WTC11 (cell line): ENCODE data around the gene MZT2B. TPM values are rescaled to one million over a fixed set of nuclear protein-coding genes. Genes with fewer than 3 reads are reported as not detected.
"Not testable (repeated sequence)": the region's sequence is repeated elsewhere in the genome, so short reads cannot be mapped to it uniquely, and the experiment has no call there.

ENCODE experiments used
- ATAC-seq: fragments of 200-7000 bp; cut with Tn5 transposase; 2 replicates; pipeline ENCODE4 v1.10.0; 2021; ENCODE audit warnings: mild to moderate bottlenecking, moderate library complexity
- CTCF ChIA-PET: fragments of 300-600 bp; sonication (Branson Sonifier 250); formaldehyde crosslinking; loops from one replicate; lab custom pipeline; 2021; ENCODE audit warnings: antibody characterized with exemption; lab: Charles Lee
- POLR2A ChIA-PET: fragments of 350-600 bp; sonication (Branson Sonifier 250); formaldehyde crosslinking; loops from one replicate; lab custom pipeline; 2021; ENCODE audit warnings: antibody characterized with exemption; lab: Charles Lee
- DNase-seq: peaks from one replicate; pipeline ENCODE4 v3.0.0; 2021; ENCODE audit warnings: low spot score
- H3K27ac Mint-ChIP-seq: 2 replicates; pipeline ENCODE4 v1.8.0; 2021; ENCODE audit warnings: mixed read lengths
- H3K27me3 Mint-ChIP-seq: 2 replicates; pipeline ENCODE4 v1.8.0; 2021; ENCODE audit warnings: low read depth, mild to moderate bottlenecking, moderate library complexity, mixed read lengths
- H3K36me3 Mint-ChIP-seq: 2 replicates; pipeline ENCODE4 v1.8.0; 2021; ENCODE audit warnings: mixed read lengths
- H3K4me1 Mint-ChIP-seq: 2 replicates; pipeline ENCODE4 v1.8.0; 2022; ENCODE audit warnings: mixed read lengths
- H3K4me3 Mint-ChIP-seq: 2 replicates; pipeline ENCODE4 v1.8.0; 2021; ENCODE audit warnings: mild to moderate bottlenecking, moderate library complexity, mixed read lengths
- H3K9me3 Mint-ChIP-seq: 2 replicates; pipeline ENCODE4 v1.8.0; 2021; ENCODE audit warnings: mixed read lengths
- CREM ChIP-seq: sonication (generic); formaldehyde crosslinking; IDR thresholded peaks from 2 replicates; pipeline ENCODE4 v1.8.1; 2022; ENCODE audit warnings: mild to moderate bottlenecking, missing genetic modification reagents, moderate library complexity
- MXD4 ChIP-seq: fragments of 250-450 bp; sonication (Bioruptor Pico); IDR thresholded peaks from 2 replicates; pipeline ENCODE4 v1.8.0; 2021; ENCODE audit warnings: mild to moderate bottlenecking, moderate library complexity, borderline replicate concordance
- MYBL2 ChIP-seq: sonication (generic); formaldehyde crosslinking; IDR thresholded peaks from 2 replicates; pipeline ENCODE4 v1.8.1; 2023; ENCODE audit warnings: mild to moderate bottlenecking, moderate library complexity, missing genetic modification reagents
- NR1H2 ChIP-seq: sonication (generic); formaldehyde crosslinking; IDR thresholded peaks from 2 replicates; pipeline ENCODE4 v1.9.0; 2021; ENCODE audit warnings: mild to moderate bottlenecking, moderate library complexity, missing genetic modification reagents
- ZBTB21 ChIP-seq: sonication (generic); formaldehyde crosslinking; IDR thresholded peaks from 2 replicates; pipeline ENCODE4 v1.8.1; 2023; ENCODE audit warnings: mild to moderate bottlenecking, missing genetic modification reagents, borderline replicate concordance
- ZMAT4 ChIP-seq: fragments of 250-450 bp; sonication (Bioruptor Pico); IDR thresholded peaks from 2 replicates; pipeline ENCODE4 v1.9.0; 2021; ENCODE audit warnings: mild to moderate bottlenecking
- ZNF121 ChIP-seq: sonication (generic); formaldehyde crosslinking; IDR thresholded peaks from 2 replicates; pipeline ENCODE4 v1.8.0; 2023; ENCODE audit warnings: missing genetic modification reagents
- ZNF232 ChIP-seq: sonication (generic); formaldehyde crosslinking; IDR thresholded peaks from 2 replicates; pipeline ENCODE4 v1.8.0; 2022; ENCODE audit warnings: mild to moderate bottlenecking, missing genetic modification reagents
- total RNA-seq: library from RNA; stranded (reverse); gene quantifications from 3 replicates; pipeline ENCODE4 v1.2.3, GENCODE V29; 2021
- TF ChIP-seq, protein P1 (sequence below): sonication (generic); formaldehyde crosslinking; IDR thresholded peaks from 2 replicates; pipeline ENCODE4 v1.8.0; 2023; ENCODE audit warnings: mild to moderate bottlenecking, missing genetic modification reagents

The MZT2B gene
- total RNA-seq, 1 experiment from 2014 or later = 183 TPM

- Mint-ChIP-seq H3K27ac (no peak overlapping the region), H3K4me1 (no peaks in the 10 kb centered on the region)
- no peak for DNase-seq
- POLR2A ChIA-PET = interaction anchor here (0.6 kb wide), 1 partner anchor 24 kb away, joined by 7 read pairs; no protein-coding TSS in a partner anchor
- no peak for TF ChIP-seq MXD4
- no peak for TF ChIP-seq ZMAT4 (CRISPR knock-in tag)
- TF ChIP-seq NR1H2 (CRISPR knock-in tag) = no peak
- no peak for TF ChIP-seq ZNF232 (CRISPR knock-in tag)
- TF ChIP-seq, protein P1, sequence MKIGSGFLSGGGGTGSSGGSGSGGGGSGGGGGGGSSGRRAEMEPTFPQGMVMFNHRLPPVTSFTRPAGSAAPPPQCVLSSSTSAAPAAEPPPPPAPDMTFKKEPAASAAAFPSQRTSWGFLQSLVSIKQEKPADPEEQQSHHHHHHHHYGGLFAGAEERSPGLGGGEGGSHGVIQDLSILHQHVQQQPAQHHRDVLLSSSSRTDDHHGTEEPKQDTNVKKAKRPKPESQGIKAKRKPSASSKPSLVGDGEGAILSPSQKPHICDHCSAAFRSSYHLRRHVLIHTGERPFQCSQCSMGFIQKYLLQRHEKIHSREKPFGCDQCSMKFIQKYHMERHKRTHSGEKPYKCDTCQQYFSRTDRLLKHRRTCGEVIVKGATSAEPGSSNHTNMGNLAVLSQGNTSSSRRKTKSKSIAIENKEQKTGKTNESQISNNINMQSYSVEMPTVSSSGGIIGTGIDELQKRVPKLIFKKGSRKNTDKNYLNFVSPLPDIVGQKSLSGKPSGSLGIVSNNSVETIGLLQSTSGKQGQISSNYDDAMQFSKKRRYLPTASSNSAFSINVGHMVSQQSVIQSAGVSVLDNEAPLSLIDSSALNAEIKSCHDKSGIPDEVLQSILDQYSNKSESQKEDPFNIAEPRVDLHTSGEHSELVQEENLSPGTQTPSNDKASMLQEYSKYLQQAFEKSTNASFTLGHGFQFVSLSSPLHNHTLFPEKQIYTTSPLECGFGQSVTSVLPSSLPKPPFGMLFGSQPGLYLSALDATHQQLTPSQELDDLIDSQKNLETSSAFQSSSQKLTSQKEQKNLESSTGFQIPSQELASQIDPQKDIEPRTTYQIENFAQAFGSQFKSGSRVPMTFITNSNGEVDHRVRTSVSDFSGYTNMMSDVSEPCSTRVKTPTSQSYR (CRISPR knock-in tag) = no peak
- no peak for TF ChIP-seq ZBTB21 (CRISPR knock-in tag)
- no peak for TF ChIP-seq MYBL2 (CRISPR knock-in tag)
- TF ChIP-seq CREM (CRISPR knock-in tag) = no peak
- TF ChIP-seq ZNF121 (CRISPR knock-in tag) = no peak
- TF ChIP-seq, all 79 proteins: peak for 0
- CTCF ChIA-PET = no interaction called here
- Mint-ChIP-seq H3K9me3 (no peaks in the 10 kb centered on the region), H3K36me3 (no peaks in the 10 kb centered on the region), H3K27me3 (no peaks in the 10 kb centered on the region), H3K4me3 (no peak overlapping the region)
- ATAC-seq = no peak
Observed at GRCh38 chr2:130190237-130190636, 8.2 kb downstream of the MZT2B start.

GRCh38 chr2:130191319-130191718 is 9.3 kb downstream of the MZT2B start:
- POLR2A ChIA-PET, DNase-seq, H3K4me1 Mint-ChIP-seq, CTCF ChIA-PET, ATAC-seq, H3K9me3 Mint-ChIP-seq, H3K27me3 Mint-ChIP-seq, H3K4me3 Mint-ChIP-seq, H3K27ac Mint-ChIP-seq, H3K36me3 Mint-ChIP-seq: not testable (repeated sequence)

DNA sequence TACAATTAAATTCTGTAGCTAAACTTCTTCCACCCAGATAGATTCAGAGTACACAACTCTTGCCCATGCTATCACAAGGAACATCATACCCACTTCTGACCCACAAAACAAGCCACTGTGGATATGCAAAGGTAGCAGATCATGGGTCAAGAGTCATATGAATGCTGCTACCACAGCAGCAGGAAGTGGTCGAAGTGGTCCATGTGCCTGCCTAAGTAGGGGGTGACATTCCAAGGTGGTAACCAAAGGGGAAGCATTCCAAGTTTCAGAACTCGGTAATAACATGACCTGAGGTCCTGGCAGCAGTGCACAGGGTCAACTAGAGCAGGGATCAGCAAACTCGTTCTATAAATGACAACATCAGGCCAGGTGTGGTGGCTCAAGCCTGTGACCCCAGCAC is 10.4 kb downstream of the MZT2B start:
- H3K9me3 Mint-ChIP-seq, H3K4me3 Mint-ChIP-seq, H3K27ac Mint-ChIP-seq, H3K4me1 Mint-ChIP-seq, DNase-seq, H3K36me3 Mint-ChIP-seq, POLR2A ChIA-PET, H3K27me3 Mint-ChIP-seq, ATAC-seq: not testable (repeated sequence)
- CTCF ChIA-PET = interaction anchor here (0.7 kb wide), 1 partner anchor 140 kb away, joined by 3 read pairs; no protein-coding TSS in a partner anchor

GRCh38 chr2:130193824-130194223 is 11.8 kb downstream of the MZT2B start:
- H3K9me3 Mint-ChIP-seq, ATAC-seq, CTCF ChIA-PET, H3K27me3 Mint-ChIP-seq, H3K27ac Mint-ChIP-seq, DNase-seq, H3K36me3 Mint-ChIP-seq, POLR2A ChIA-PET, H3K4me1 Mint-ChIP-seq, H3K4me3 Mint-ChIP-seq: not testable (repeated sequence)

- CTCF ChIA-PET, H3K36me3 Mint-ChIP-seq, H3K27ac Mint-ChIP-seq, POLR2A ChIA-PET, ATAC-seq, H3K27me3 Mint-ChIP-seq, H3K4me1 Mint-ChIP-seq, DNase-seq, H3K4me3 Mint-ChIP-seq, H3K9me3 Mint-ChIP-seq: not testable (repeated sequence)
Observed at GRCh38 chr2:130195089-130195635, 13.1 kb downstream of the MZT2B start.

GRCh38 chr2:130196052-130196451 is 14.0 kb downstream of the MZT2B start:
- DNase-seq, POLR2A ChIA-PET, H3K9me3 Mint-ChIP-seq, H3K4me3 Mint-ChIP-seq, H3K27me3 Mint-ChIP-seq, H3K4me1 Mint-ChIP-seq, ATAC-seq, H3K27ac Mint-ChIP-seq, H3K36me3 Mint-ChIP-seq, CTCF ChIA-PET: not testable (repeated sequence)
